HEK293 (cell line): ENCODE data around the gene ACADL.

Experiments used
- CTCF ChIA-PET: fragments of 350-600 bp; formaldehyde crosslinking; extraction: SDS; loops from one replicate; lab custom pipeline; 2021; ENCODE audit warnings: antibody characterized with exemption; lab: Yijun Ruan, JAX
- POLR2A ChIA-PET: fragments of 300-600 bp; formaldehyde crosslinking; extraction: SDS; loops from one replicate; lab custom pipeline; 2020; ENCODE audit warnings: antibody characterized with exemption, inconsistent platforms; lab: Yijun Ruan, JAX
- H3K27ac ChIP-seq: fragments of 200-500 bp; sonication (Bioruptor generic); 2 replicates; pipeline ENCODE4 v1.5.1; 2014; ENCODE audit warnings: low read depth, low read length, control low read depth, inconsistent platforms; ENCODE audit errors: extremely low read depth
- H3K36me3 ChIP-seq, 2 experiments: fragments of 200-500 bp in 1 of 2; sonication (Bioruptor generic) in 1 of 2; 1 replicate in 1 of 2; 2 replicates in 1 of 2; pipeline ENCODE4 v1.5.1; 2014 to 2017; ENCODE audit warnings: inconsistent platforms in 2 of 2, low read length in 2 of 2; ENCODE audit not compliant: control insufficient read depth in 2 of 2, insufficient read depth in 1 of 2
- H3K4me1 ChIP-seq: fragments of 200-500 bp; sonication (Bioruptor generic); 2 replicates; pipeline ENCODE4 v1.5.1; 2014; ENCODE audit warnings: mild to moderate bottlenecking, low read length, inconsistent platforms; ENCODE audit not compliant: control insufficient read depth, insufficient read depth
- H3K4me3 ChIP-seq: 2 replicates; pipeline ENCODE4 v1.5.1; 2011; ENCODE audit warnings: low read depth, mild to moderate bottlenecking, control low read depth, low read length, moderate library complexity
- H3K9me3 ChIP-seq: fragments of 200-500 bp; sonication (Bioruptor generic); 2 replicates; pipeline ENCODE4 v1.5.1; 2014; ENCODE audit warnings: low read depth, low read length, inconsistent platforms; ENCODE audit not compliant: control insufficient read depth, insufficient read depth
- ATF2 ChIP-seq: fragments of 450-650 bp; formaldehyde crosslinking; IDR thresholded peaks from 2 replicates; pipeline ENCODE4 v1.5.1; 2016; ENCODE audit warnings: missing biosample characterization, missing genetic modification characterization, low read depth
- ELK4 ChIP-seq: IDR thresholded peaks from 2 replicates; pipeline ENCODE4 v1.6.1; 2011; ENCODE audit warnings: mild to moderate bottlenecking, low read depth, low read length, borderline replicate concordance
- GFI1B ChIP-seq: fragments of 450-650 bp; formaldehyde crosslinking; IDR thresholded peaks from 2 replicates; pipeline ENCODE4 v1.5.1; 2016; ENCODE audit warnings: missing biosample characterization, missing genetic modification characterization
- GLI2 ChIP-seq: fragments of 450-650 bp; formaldehyde crosslinking; IDR thresholded peaks from 2 replicates; pipeline ENCODE4; 2017; ENCODE audit warnings: missing biosample characterization, missing genetic modification characterization, low read depth, borderline replicate concordance
- KLF16 ChIP-seq: fragments of 450-650 bp; formaldehyde crosslinking; IDR thresholded peaks from 2 replicates; pipeline ENCODE4 v1.5.1; 2017; ENCODE audit warnings: missing biosample characterization, missing genetic modification characterization
- KLF7 ChIP-seq: fragments of 450-650 bp; formaldehyde crosslinking; IDR thresholded peaks from 2 replicates; pipeline ENCODE4 v1.5.1; 2016; ENCODE audit warnings: missing biosample characterization, missing genetic modification characterization, borderline replicate concordance
- ZBTB17 ChIP-seq: fragments of 450-650 bp; formaldehyde crosslinking; IDR thresholded peaks from 2 replicates; pipeline ENCODE4 v1.5.1; 2016; ENCODE audit warnings: missing biosample characterization, missing genetic modification characterization
- ZNF133 ChIP-seq: fragments of 450-650 bp; formaldehyde crosslinking; IDR thresholded peaks from 2 replicates; pipeline ENCODE4 v1.5.1; 2016; ENCODE audit warnings: missing biosample characterization, missing genetic modification characterization
- ZNF174 ChIP-seq: fragments of 450-650 bp; formaldehyde crosslinking; IDR thresholded peaks from 2 replicates; pipeline ENCODE4 v1.5.0; 2017; ENCODE audit warnings: missing biosample characterization, mild to moderate bottlenecking, missing genetic modification characterization
- ZNF354C ChIP-seq: fragments of 450-650 bp; formaldehyde crosslinking; IDR thresholded peaks from 2 replicates; pipeline ENCODE4 v1.5.1; 2016; ENCODE audit warnings: missing biosample characterization, missing genetic modification characterization, low read depth, borderline replicate concordance
- ZNF423 ChIP-seq: fragments of 450-650 bp; formaldehyde crosslinking; IDR thresholded peaks from 2 replicates; pipeline ENCODE4 v1.5.1; 2016; ENCODE audit warnings: missing biosample characterization, missing genetic modification characterization
- ZNF48 ChIP-seq: fragments of 450-650 bp; formaldehyde crosslinking; IDR thresholded peaks from 2 replicates; pipeline ENCODE4 v1.5.1; 2016; ENCODE audit warnings: missing biosample characterization, missing genetic modification characterization
- ZNF544 ChIP-seq: fragments of 450-650 bp; formaldehyde crosslinking; IDR thresholded peaks from 2 replicates; pipeline ENCODE4 v1.5.0; 2017; ENCODE audit warnings: missing biosample characterization, missing genetic modification characterization
- ZNF610 ChIP-seq: fragments of 450-650 bp; formaldehyde crosslinking; IDR thresholded peaks from 2 replicates; pipeline ENCODE4 v1.5.1; 2016; ENCODE audit warnings: missing biosample characterization, missing genetic modification characterization, borderline replicate concordance
- ZNF623 ChIP-seq: fragments of 450-650 bp; formaldehyde crosslinking; IDR thresholded peaks from 2 replicates; pipeline ENCODE4 v1.5.1; 2016; ENCODE audit warnings: missing biosample characterization, missing genetic modification characterization
- ZNF654 ChIP-seq: fragments of 450-650 bp; formaldehyde crosslinking; IDR thresholded peaks from 2 replicates; pipeline ENCODE4 v1.5.1; 2016; ENCODE audit warnings: low read depth, missing biosample characterization, missing genetic modification characterization
- ZNF701 ChIP-seq: fragments of 450-650 bp; formaldehyde crosslinking; IDR thresholded peaks from 2 replicates; pipeline ENCODE4 v1.5.1; 2016; ENCODE audit warnings: missing biosample characterization, missing genetic modification characterization
- ZNF777 ChIP-seq: fragments of 450-650 bp; formaldehyde crosslinking; IDR thresholded peaks from 2 replicates; pipeline ENCODE4 v1.5.1; 2017; ENCODE audit warnings: missing biosample characterization, missing genetic modification characterization, borderline replicate concordance
- ZNF785 ChIP-seq: fragments of 450-650 bp; formaldehyde crosslinking; IDR thresholded peaks from 2 replicates; pipeline ENCODE4 v1.5.1; 2016; ENCODE audit warnings: missing biosample characterization, missing genetic modification characterization
- ZNF792 ChIP-seq: fragments of 450-650 bp; formaldehyde crosslinking; IDR thresholded peaks from 2 replicates; pipeline ENCODE4 v1.5.1; 2016; ENCODE audit warnings: missing biosample characterization, missing genetic modification characterization
- ZXDB ChIP-seq: fragments of 450-650 bp; formaldehyde crosslinking; IDR thresholded peaks from 2 replicates; pipeline ENCODE4 v1.5.1; 2016; ENCODE audit warnings: missing biosample characterization, missing genetic modification characterization
- TF ChIP-seq, protein P1 (sequence below): fragments of 450-650 bp; formaldehyde crosslinking; IDR thresholded peaks from 2 replicates; pipeline ENCODE4 v1.5.1; 2016; ENCODE audit warnings: missing biosample characterization, missing genetic modification characterization
- TF ChIP-seq, protein P2 (sequence below): fragments of 450-650 bp; formaldehyde crosslinking; IDR thresholded peaks from 2 replicates; pipeline ENCODE4 v1.5.1; 2017; ENCODE audit warnings: missing biosample characterization, missing genetic modification characterization

The ACADL gene

DNA sequence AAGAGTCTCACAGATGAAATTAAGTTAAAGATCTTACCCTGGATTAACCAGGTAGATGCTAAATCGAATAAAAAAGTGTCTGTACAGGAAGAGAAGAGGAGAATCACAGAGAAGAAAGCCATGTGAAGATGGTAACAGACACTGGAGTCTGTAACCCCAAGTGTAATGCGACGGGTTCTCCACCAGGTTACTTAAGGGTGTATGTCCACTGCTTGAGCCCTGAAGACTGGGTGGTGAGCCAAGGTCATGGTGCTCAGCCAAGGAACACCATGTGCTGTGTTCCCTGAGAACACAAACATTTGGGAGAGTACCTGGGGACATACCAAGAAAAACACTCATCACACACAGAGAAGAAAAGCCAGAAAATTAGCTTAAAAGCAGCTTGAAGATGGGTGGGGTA is 8.2 kb upstream of the ACADL start (continued):
- TF ChIP-seq, protein P1, sequence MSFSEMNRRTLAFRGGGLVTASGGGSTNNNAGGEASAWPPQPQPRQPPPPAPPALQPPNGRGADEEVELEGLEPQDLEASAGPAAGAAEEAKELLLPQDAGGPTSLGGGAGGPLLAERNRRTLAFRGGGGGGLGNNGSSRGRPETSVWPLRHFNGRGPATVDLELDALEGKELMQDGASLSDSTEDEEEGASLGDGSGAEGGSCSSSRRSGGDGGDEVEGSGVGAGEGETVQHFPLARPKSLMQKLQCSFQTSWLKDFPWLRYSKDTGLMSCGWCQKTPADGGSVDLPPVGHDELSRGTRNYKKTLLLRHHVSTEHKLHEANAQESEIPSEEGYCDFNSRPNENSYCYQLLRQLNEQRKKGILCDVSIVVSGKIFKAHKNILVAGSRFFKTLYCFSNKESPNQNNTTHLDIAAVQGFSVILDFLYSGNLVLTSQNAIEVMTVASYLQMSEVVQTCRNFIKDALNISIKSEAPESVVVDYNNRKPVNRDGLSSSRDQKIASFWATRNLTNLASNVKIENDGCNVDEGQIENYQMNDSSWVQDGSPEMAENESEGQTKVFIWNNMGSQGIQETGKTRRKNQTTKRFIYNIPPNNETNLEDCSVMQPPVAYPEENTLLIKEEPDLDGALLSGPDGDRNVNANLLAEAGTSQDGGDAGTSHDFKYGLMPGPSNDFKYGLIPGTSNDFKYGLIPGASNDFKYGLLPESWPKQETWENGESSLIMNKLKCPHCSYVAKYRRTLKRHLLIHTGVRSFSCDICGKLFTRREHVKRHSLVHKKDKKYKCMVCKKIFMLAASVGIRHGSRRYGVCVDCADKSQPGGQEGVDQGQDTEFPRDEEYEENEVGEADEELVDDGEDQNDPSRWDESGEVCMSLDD (tag by site-specific recombination), result no peak
- TF ChIP-seq ZNF423 (tag by site-specific recombination), result no peak
- TF ChIP-seq ZNF701 (tag by site-specific recombination), result no peak
- TF ChIP-seq GFI1B (tag by site-specific recombination), result no peak

DNA sequence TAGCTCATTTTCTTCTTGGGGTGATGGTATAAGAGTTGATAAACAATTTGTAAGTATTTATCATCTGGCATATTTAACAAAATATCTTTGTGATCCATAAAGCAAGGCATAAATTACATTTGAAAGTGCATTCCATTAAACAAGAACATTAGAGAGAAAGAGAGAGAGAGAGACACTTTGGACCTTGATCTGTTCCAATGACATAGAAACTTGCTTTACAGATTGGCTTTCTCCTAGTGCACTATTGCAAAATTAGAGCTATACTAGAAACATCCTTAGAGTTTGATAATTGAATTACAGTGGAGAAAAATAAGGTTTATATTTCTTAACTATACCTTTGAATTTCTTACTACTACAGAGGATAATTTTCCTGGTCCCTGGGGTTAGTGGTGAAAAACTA is 5.7 kb upstream of the ACADL start:
- H3K4me3 ChIP-seq, result no peak overlapping the region
- H3K27ac ChIP-seq, result no peak overlapping the region
- H3K36me3 ChIP-seq, result no peaks in the 10 kb centered on the region
- TF ChIP-seq ZNF354C (tag by site-specific recombination) (no peak), ZNF785 (tag by site-specific recombination) (no peak), ZNF654 (no peak), KLF7 (tag by site-specific recombination) (no peak), ZNF174 (tag by site-specific recombination) (no peak), ZBTB17 (no peak), ZNF792 (no peak), ZNF133 (tag by site-specific recombination) (no peak), ZNF623 (tag by site-specific recombination) (no peak), ZNF777 (no peak), ZXDB (tag by site-specific recombination) (no peak), GLI2 (tag by site-specific recombination) (no peak), ATF2 (tag by site-specific recombination) (no peak)
- TF ChIP-seq, protein P2, sequence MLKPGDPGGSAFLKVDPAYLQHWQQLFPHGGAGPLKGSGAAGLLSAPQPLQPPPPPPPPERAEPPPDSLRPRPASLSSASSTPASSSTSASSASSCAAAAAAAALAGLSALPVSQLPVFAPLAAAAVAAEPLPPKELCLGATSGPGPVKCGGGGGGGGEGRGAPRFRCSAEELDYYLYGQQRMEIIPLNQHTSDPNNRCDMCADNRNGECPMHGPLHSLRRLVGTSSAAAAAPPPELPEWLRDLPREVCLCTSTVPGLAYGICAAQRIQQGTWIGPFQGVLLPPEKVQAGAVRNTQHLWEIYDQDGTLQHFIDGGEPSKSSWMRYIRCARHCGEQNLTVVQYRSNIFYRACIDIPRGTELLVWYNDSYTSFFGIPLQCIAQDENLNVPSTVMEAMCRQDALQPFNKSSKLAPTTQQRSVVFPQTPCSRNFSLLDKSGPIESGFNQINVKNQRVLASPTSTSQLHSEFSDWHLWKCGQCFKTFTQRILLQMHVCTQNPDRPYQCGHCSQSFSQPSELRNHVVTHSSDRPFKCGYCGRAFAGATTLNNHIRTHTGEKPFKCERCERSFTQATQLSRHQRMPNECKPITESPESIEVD (tag by site-specific recombination), result no peak
- H3K4me1 ChIP-seq, result 0 out of 2 replicates have a peak, but pooled peaks cover under 1% of the 10 kb centered on the region
- ChIA-PET POLR2A (no interaction called here), CTCF (interaction anchor here (0.7 to 1.3 kb wide), 2 partner anchors 17 to 32 kb away, joined by 3 to 5 read pairs; no protein-coding TSS in a partner anchor)
- no peaks in the 10 kb centered on the region for H3K9me3 ChIP-seq

DNA sequence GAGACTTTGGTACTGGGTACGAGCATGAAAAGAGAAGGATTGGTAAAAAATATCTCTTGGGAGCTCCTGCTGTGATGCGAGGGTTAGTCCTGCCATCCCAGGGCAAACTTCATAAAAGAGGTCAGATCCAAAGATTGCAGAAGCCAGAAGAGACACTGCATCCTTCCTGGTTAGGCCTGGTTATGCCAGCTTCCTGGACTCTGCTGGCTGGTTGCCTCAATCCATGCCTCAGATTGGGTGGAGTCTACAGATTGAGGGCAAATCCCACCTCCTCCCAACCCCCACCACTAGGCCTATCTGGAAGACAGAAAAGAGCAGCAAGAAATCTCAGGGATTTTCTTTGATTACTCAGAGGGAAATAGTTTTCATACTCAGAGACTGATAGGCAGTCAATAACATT is 5.3 kb upstream of the ACADL start:
- H3K9me3 ChIP-seq, result no peaks in the 10 kb centered on the region
- TF ChIP-seq ZNF48 (tag by site-specific recombination) (no peak), ELK4 (no peak), ZNF610 (tag by site-specific recombination) (no peak), KLF16 (tag by site-specific recombination) (no peak), ZNF544 (tag by site-specific recombination) (no peak)
- peaks cover 4% of the 10 kb centered on the region; the same call in 1 of the 2 replicates for H3K4me1 ChIP-seq
- no peaks in the 10 kb centered on the region for H3K36me3 ChIP-seq
- CTCF ChIA-PET, result interaction anchor here (0.7 to 1.3 kb wide), 2 partner anchors 18 to 31 kb away, joined by 3 to 5 read pairs; no protein-coding TSS in a partner anchor
- POLR2A ChIA-PET, result no interaction called here
- H3K27ac ChIP-seq, result no peak overlapping the region
- H3K4me3 ChIP-seq, result no peak overlapping the region
